Activated naive CD8-positive, alpha-beta T cell treated with anti-CD3 and anti-CD28 coated beads, Interleukin-2, amount 10 ng/mL, durations not matched to agents 7 days and 5 days (primary cell): ENCODE measurements around the gene NTF3. TPM values are rescaled to one million over a fixed set of nuclear protein-coding genes. Genes with fewer than 3 reads are reported as not detected.

Experiments
- ATAC-seq: fragments of 150-1000 bp; cut with Tn5 transposase; one replicate; pipeline ENCODE4 v1.10.0; 2021; ENCODE audit warnings: low read depth, moderate library complexity
- POLR2A ChIA-PET: fragments of 350-600 bp; sonication (Branson Sonifier 250); formaldehyde crosslinking; loops from one replicate; lab custom pipeline; 2021; ENCODE audit warnings: antibody characterized with exemption; lab: Charles Lee
- DNase-seq: peaks from one replicate; pipeline ENCODE4 v3.0.0; 2021
- H3K27ac Mint-ChIP-seq: one replicate; pipeline ENCODE4 v1.8.0; 2022; ENCODE audit warnings: mild to moderate bottlenecking, mixed read lengths
- H3K27me3 Mint-ChIP-seq: one replicate; pipeline ENCODE4 v1.8.0; 2022; ENCODE audit warnings: mild to moderate bottlenecking, moderate library complexity, mixed read lengths
- H3K36me3 Mint-ChIP-seq: one replicate; pipeline ENCODE4 v1.8.0; 2021; ENCODE audit warnings: mild to moderate bottlenecking, mixed read lengths
- H3K4me1 Mint-ChIP-seq: one replicate; pipeline ENCODE4 v1.8.0; 2021; ENCODE audit warnings: mixed read lengths
- H3K4me3 Mint-ChIP-seq: one replicate; pipeline ENCODE4 v1.8.0; 2022; ENCODE audit warnings: mild to moderate bottlenecking, moderate library complexity, mixed read lengths
- H3K9me3 Mint-ChIP-seq: one replicate; pipeline ENCODE4 v1.8.0; 2021; ENCODE audit warnings: mixed read lengths
- total RNA-seq, 2 experiments: library from RNA; stranded (reverse); gene quantifications; one replicate each; pipeline ENCODE4 v1.2.3, GENCODE V29; 2021

Gene NTF3
- total RNA-seq, 2 experiments from 2014 or later: not detected

- DNase-seq (no peak), ATAC-seq (no peak)
- Mint-ChIP-seq H3K4me3 (no peak overlapping the region), H3K27me3 (no peaks in the 10 kb centered on the region), H3K27ac (no peak overlapping the region), H3K4me1 (no peaks in the 10 kb centered on the region), H3K9me3 (no peaks in the 10 kb centered on the region), H3K36me3 (no peaks in the 10 kb centered on the region)
- POLR2A ChIA-PET: no interaction called here
Observed at GRCh38 chr12:5478081-5478706, 46.3 kb downstream of the NTF3 start.

- DNase-seq: no peak
- no peak overlapping the region for H3K4me3 Mint-ChIP-seq
Observed at GRCh38 chr12:5479761-5480160, 47.9 kb downstream of the NTF3 start.

GRCh38 chr12:5480218-5480937 is 48.5 kb downstream of the NTF3 start:
- H3K4me3 Mint-ChIP-seq: no peak overlapping the region

More at GRCh38 chr12:5479761-5480160, 47.9 kb downstream of the NTF3 start:
- Mint-ChIP-seq H3K27ac (no peak overlapping the region), H3K36me3 (no peaks in the 10 kb centered on the region), H3K27me3 (no peaks in the 10 kb centered on the region), H3K9me3 (no peaks in the 10 kb centered on the region), H3K4me1 (no peaks in the 10 kb centered on the region)
- POLR2A ChIA-PET: no interaction called here
- no peak for ATAC-seq

GRCh38 chr12:5480938-5481303 is 49.0 kb downstream of the NTF3 start:
- no peak for ATAC-seq
- Mint-ChIP-seq H3K4me3 (no peak overlapping the region), H3K27me3 (no peaks in the 10 kb centered on the region), H3K27ac (no peak overlapping the region), H3K9me3 (no peaks in the 10 kb centered on the region), H3K36me3 (no peaks in the 10 kb centered on the region), H3K4me1 (no peaks in the 10 kb centered on the region)
- DNase-seq: no peak
- POLR2A ChIA-PET: no interaction called here

More at GRCh38 chr12:5480218-5480937, 48.5 kb downstream of the NTF3 start:
- H3K27ac Mint-ChIP-seq: no peak overlapping the region
- ATAC-seq: no peak
- POLR2A ChIA-PET: no interaction called here
- DNase-seq: no peak
- no peaks in the 10 kb centered on the region for H3K4me1 Mint-ChIP-seq
- H3K27me3 Mint-ChIP-seq: no peaks in the 10 kb centered on the region
- H3K9me3 Mint-ChIP-seq: no peaks in the 10 kb centered on the region
- no peaks in the 10 kb centered on the region for H3K36me3 Mint-ChIP-seq

- POLR2A ChIA-PET: no interaction called here
- no peaks in the 10 kb centered on the region for H3K9me3 Mint-ChIP-seq
- H3K27me3 Mint-ChIP-seq: no peaks in the 10 kb centered on the region
- H3K27ac Mint-ChIP-seq: no peak overlapping the region
- H3K36me3 Mint-ChIP-seq: no peaks in the 10 kb centered on the region
- no peak for DNase-seq
- no peaks in the 10 kb centered on the region for H3K4me1 Mint-ChIP-seq
- ATAC-seq: no peak
- H3K4me3 Mint-ChIP-seq: no peak overlapping the region
Observed at GRCh38 chr12:5481645-5482044, 49.7 kb downstream of the NTF3 start.

GRCh38 chr12:5484426-5484825 is 52.5 kb downstream of the NTF3 start:
- Mint-ChIP-seq H3K27me3 (no peaks in the 10 kb centered on the region), H3K4me3 (no peak overlapping the region), H3K36me3 (no peaks in the 10 kb centered on the region), H3K4me1 (no peaks in the 10 kb centered on the region), H3K9me3 (no peaks in the 10 kb centered on the region), H3K27ac (no peak overlapping the region)
- ATAC-seq (no peak), DNase-seq (no peak)
- POLR2A ChIA-PET: no interaction called here

GRCh38 chr12:5485454-5485853 is 53.5 kb downstream of the NTF3 start:
- no peak for ATAC-seq
- POLR2A ChIA-PET: no interaction called here
- Mint-ChIP-seq H3K27ac (no peak overlapping the region), H3K9me3 (no peaks in the 10 kb centered on the region), H3K4me1 (no peaks in the 10 kb centered on the region), H3K4me3 (no peak overlapping the region), H3K36me3 (no peaks in the 10 kb centered on the region), H3K27me3 (no peaks in the 10 kb centered on the region)
- DNase-seq: no peak

GRCh38 chr12:5487076-5487475 is 55.2 kb downstream of the NTF3 start:
- no peaks in the 10 kb centered on the region for H3K9me3 Mint-ChIP-seq

GRCh38 chr12:5487948-5488625 is 56.2 kb downstream of the NTF3 start:
- Mint-ChIP-seq H3K36me3 (no peaks in the 10 kb centered on the region), H3K27ac (no peak overlapping the region), H3K4me3 (no peak overlapping the region), H3K9me3 (no peaks in the 10 kb centered on the region), H3K4me1 (no peaks in the 10 kb centered on the region), H3K27me3 (no peaks in the 10 kb centered on the region)
- POLR2A ChIA-PET: no interaction called here
- no peak for ATAC-seq
- DNase-seq: no peak

More at GRCh38 chr12:5487076-5487475, 55.2 kb downstream of the NTF3 start:
- Mint-ChIP-seq H3K27me3 (no peaks in the 10 kb centered on the region), H3K4me1 (no peaks in the 10 kb centered on the region), H3K36me3 (no peaks in the 10 kb centered on the region), H3K27ac (no peak overlapping the region), H3K4me3 (no peak overlapping the region)
- POLR2A ChIA-PET: no interaction called here
- ATAC-seq (no peak), DNase-seq (no peak)

- POLR2A ChIA-PET: no interaction called here
- no peak overlapping the region for H3K4me3 Mint-ChIP-seq
Observed at GRCh38 chr12:5488626-5488955, 56.7 kb downstream of the NTF3 start.

GRCh38 chr12:5489017-5489416 is 57.1 kb downstream of the NTF3 start:
- Mint-ChIP-seq H3K4me1 (no peaks in the 10 kb centered on the region), H3K4me3 (no peak overlapping the region), H3K27me3 (no peaks in the 10 kb centered on the region), H3K27ac (no peak overlapping the region), H3K36me3 (no peaks in the 10 kb centered on the region), H3K9me3 (no peaks in the 10 kb centered on the region)
- ATAC-seq: no peak
- POLR2A ChIA-PET: no interaction called here
- no peak for DNase-seq

More at GRCh38 chr12:5488626-5488955, 56.7 kb downstream of the NTF3 start:
- DNase-seq (no peak), ATAC-seq (no peak)
- no peaks in the 10 kb centered on the region for H3K27me3 Mint-ChIP-seq
- no peak overlapping the region for H3K27ac Mint-ChIP-seq
- no peaks in the 10 kb centered on the region for H3K36me3 Mint-ChIP-seq
- no peaks in the 10 kb centered on the region for H3K4me1 Mint-ChIP-seq
- no peaks in the 10 kb centered on the region for H3K9me3 Mint-ChIP-seq

- Mint-ChIP-seq H3K4me3 (no peak overlapping the region), H3K27me3 (no peaks in the 10 kb centered on the region), H3K36me3 (no peaks in the 10 kb centered on the region), H3K27ac (no peak overlapping the region), H3K4me1 (no peaks in the 10 kb centered on the region), H3K9me3 (no peaks in the 10 kb centered on the region)
- DNase-seq: no peak
- POLR2A ChIA-PET: no interaction called here
- no peak for ATAC-seq
Observed at GRCh38 chr12:5489760-5490406, 58.0 kb downstream of the NTF3 start.

GRCh38 chr12:5492562-5492961 is 60.7 kb downstream of the NTF3 start:
- POLR2A ChIA-PET: no interaction called here
- H3K27me3 Mint-ChIP-seq: no peaks in the 10 kb centered on the region
- H3K36me3 Mint-ChIP-seq: no peaks in the 10 kb centered on the region
- no peak overlapping the region for H3K4me3 Mint-ChIP-seq
- H3K9me3 Mint-ChIP-seq: no peaks in the 10 kb centered on the region
- DNase-seq: no peak
- no peak overlapping the region for H3K27ac Mint-ChIP-seq
- ATAC-seq: no peak
- no peaks in the 10 kb centered on the region for H3K4me1 Mint-ChIP-seq
